ENCODE data around the gene POLE4.

Gene POLE4

GRCh38 chr2:74924463-74925265, 33.8 kb upstream of the POLE4 start:
- H3K27ac ChIP-seq (ENCODE audit: low read depth, low read length), result no peak overlapping the region
- no peak overlapping the region for H3K9ac ChIP-seq (ENCODE audit: low read depth, low read length)
- no peaks in the 10 kb centered on the region for H3K27me3 ChIP-seq (ENCODE audit: control insufficient read depth, insufficient read depth, low read length)
- H3K9me3 ChIP-seq (ENCODE audit: control insufficient read depth, insufficient read depth, low read length), result no peaks in the 10 kb centered on the region
- H3K4me1 ChIP-seq (ENCODE audit: control insufficient read depth, insufficient read depth, low read length), result no peaks in the 10 kb centered on the region
- no peaks in the 10 kb centered on the region for H3K36me3 ChIP-seq (ENCODE audit: control insufficient read depth, insufficient read depth, low read length)
- no peak overlapping the region for H3K4me3 ChIP-seq (ENCODE audit: low read depth, low read length)

- Histone ChIP-seq H3K4me3 (ENCODE audit: low read depth, low read length) (no peak overlapping the region), H3K4me1 (ENCODE audit: control insufficient read depth, insufficient read depth, low read length) (no peaks in the 10 kb centered on the region), H3K9ac (ENCODE audit: low read depth, low read length) (no peak overlapping the region; the same call in 1 of the 2 replicates), H3K9me3 (ENCODE audit: control insufficient read depth, insufficient read depth, low read length) (no peaks in the 10 kb centered on the region), H3K36me3 (ENCODE audit: control insufficient read depth, insufficient read depth, low read length) (no peaks in the 10 kb centered on the region), H3K27me3 (ENCODE audit: control insufficient read depth, insufficient read depth, low read length) (no peaks in the 10 kb centered on the region), H3K27ac (ENCODE audit: low read depth, low read length) (no peak overlapping the region)
These were observed 33.1 kb upstream of the POLE4 start for GRCh38 chr2:74925361-74925786.

DNA sequence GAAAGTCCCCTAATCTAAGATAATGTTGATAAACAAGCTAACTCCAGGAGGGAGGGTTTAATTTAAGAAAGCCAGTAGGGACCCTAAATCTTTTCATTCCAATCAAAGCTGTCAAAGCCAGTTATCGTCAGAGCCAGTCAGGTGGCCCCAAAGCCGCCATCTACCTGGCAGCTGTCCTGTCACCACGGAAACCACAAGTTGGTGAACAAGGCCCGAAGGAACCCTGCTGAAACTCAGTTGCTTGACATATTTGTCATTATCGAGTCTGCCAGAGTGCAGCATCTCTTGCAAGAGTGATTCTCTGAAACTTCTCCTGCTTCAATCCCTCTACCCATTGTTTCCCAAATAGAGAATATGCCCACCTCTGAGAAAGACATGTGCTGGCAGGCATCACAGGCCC, 30.8 kb upstream of the POLE4 start:
- Histone ChIP-seq H3K9ac (ENCODE audit: low read depth, low read length) (no peak overlapping the region), H3K4me3 (ENCODE audit: low read depth, low read length) (no peak overlapping the region), H3K27me3 (ENCODE audit: control insufficient read depth, insufficient read depth, low read length) (no peaks in the 10 kb centered on the region), H3K27ac (ENCODE audit: low read depth, low read length) (no peak overlapping the region), H3K36me3 (ENCODE audit: control insufficient read depth, insufficient read depth, low read length) (no peaks in the 10 kb centered on the region), H3K9me3 (ENCODE audit: control insufficient read depth, insufficient read depth, low read length) (no peaks in the 10 kb centered on the region), H3K4me1 (ENCODE audit: control insufficient read depth, insufficient read depth, low read length) (no peaks in the 10 kb centered on the region)

DNA sequence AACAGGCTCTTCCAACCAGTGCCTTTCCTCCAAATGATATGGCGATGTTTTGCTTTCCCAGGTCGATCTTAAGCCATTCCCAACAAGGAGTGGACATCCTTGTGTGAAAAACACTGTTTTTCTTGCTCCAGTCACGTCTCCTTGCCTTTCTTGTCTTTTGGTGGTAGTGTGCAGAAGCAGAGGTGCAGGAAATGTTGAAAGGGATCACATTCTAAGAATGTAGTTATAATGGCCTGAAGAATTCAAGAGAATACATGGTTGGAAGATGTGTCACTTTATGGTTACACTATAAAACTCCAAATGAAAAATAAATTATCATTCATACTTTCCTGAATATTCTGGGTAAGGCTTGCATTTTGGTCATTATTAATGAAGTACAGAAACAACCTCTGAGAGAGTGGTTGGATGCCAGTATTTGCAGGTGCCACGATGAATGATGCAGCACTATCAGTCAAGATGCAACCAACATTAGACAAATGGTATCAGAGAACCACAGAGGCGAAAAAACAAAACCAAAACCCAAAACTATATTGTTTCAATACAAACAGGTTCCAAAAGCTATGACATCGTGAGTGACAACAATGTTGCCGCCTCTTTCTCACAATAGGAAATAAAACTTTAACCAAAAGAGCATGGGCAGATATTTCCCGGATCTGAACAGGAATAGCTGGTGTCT, 27.5 kb upstream of the POLE4 start:
- no peak overlapping the region for H3K4me3 ChIP-seq (ENCODE audit: low read depth, low read length)
- H3K27ac ChIP-seq (ENCODE audit: low read depth, low read length), result no peak overlapping the region

GRCh38 chr2:74931940-74932339, 26.5 kb upstream of the POLE4 start:
- Histone ChIP-seq H3K27me3 (ENCODE audit: control insufficient read depth, insufficient read depth, low read length) (no peaks in the 10 kb centered on the region), H3K4me1 (ENCODE audit: control insufficient read depth, insufficient read depth, low read length) (no peaks in the 10 kb centered on the region), H3K4me3 (ENCODE audit: low read depth, low read length) (no peak overlapping the region), H3K27ac (ENCODE audit: low read depth, low read length) (no peak overlapping the region), H3K9me3 (ENCODE audit: control insufficient read depth, insufficient read depth, low read length) (no peaks in the 10 kb centered on the region), H3K9ac (ENCODE audit: low read depth, low read length) (no peak overlapping the region), H3K36me3 (ENCODE audit: control insufficient read depth, insufficient read depth, low read length) (no peaks in the 10 kb centered on the region)

More for the DNA sequence above, 27.5 kb upstream of the POLE4 start:
- Histone ChIP-seq H3K4me1 (ENCODE audit: control insufficient read depth, insufficient read depth, low read length) (no peaks in the 10 kb centered on the region), H3K36me3 (ENCODE audit: control insufficient read depth, insufficient read depth, low read length) (no peaks in the 10 kb centered on the region), H3K27me3 (ENCODE audit: control insufficient read depth, insufficient read depth, low read length) (no peaks in the 10 kb centered on the region), H3K9ac (ENCODE audit: low read depth, low read length) (no peak overlapping the region), H3K9me3 (ENCODE audit: control insufficient read depth, insufficient read depth, low read length) (no peaks in the 10 kb centered on the region)

- no peak overlapping the region for H3K4me3 ChIP-seq (ENCODE audit: low read depth, low read length)
- no peaks in the 10 kb centered on the region for H3K9me3 ChIP-seq (ENCODE audit: control insufficient read depth, insufficient read depth, low read length)
- H3K36me3 ChIP-seq (ENCODE audit: control insufficient read depth, insufficient read depth, low read length), result no peaks in the 10 kb centered on the region
- no peaks in the 10 kb centered on the region for H3K27me3 ChIP-seq (ENCODE audit: control insufficient read depth, insufficient read depth, low read length)
- no peak overlapping the region for H3K27ac ChIP-seq (ENCODE audit: low read depth, low read length)
- no peak overlapping the region for H3K9ac ChIP-seq (ENCODE audit: low read depth, low read length)
- H3K4me1 ChIP-seq (ENCODE audit: control insufficient read depth, insufficient read depth, low read length), result no peaks in the 10 kb centered on the region
These were observed 22.5 kb upstream of the POLE4 start for GRCh38 chr2:74935975-74936391.

- Histone ChIP-seq H3K27me3 (ENCODE audit: control insufficient read depth, insufficient read depth, low read length) (no peaks in the 10 kb centered on the region), H3K9ac (ENCODE audit: low read depth, low read length) (no peak overlapping the region), H3K9me3 (ENCODE audit: control insufficient read depth, insufficient read depth, low read length) (no peaks in the 10 kb centered on the region), H3K4me3 (ENCODE audit: low read depth, low read length) (no peak overlapping the region), H3K27ac (ENCODE audit: low read depth, low read length) (no peak overlapping the region), H3K36me3 (ENCODE audit: control insufficient read depth, insufficient read depth, low read length) (no peaks in the 10 kb centered on the region), H3K4me1 (ENCODE audit: control insufficient read depth, insufficient read depth, low read length) (no peaks in the 10 kb centered on the region)
These were observed 21.1 kb upstream of the POLE4 start for GRCh38 chr2:74937221-74937880.

- Histone ChIP-seq H3K27ac (ENCODE audit: low read depth, low read length) (no peak overlapping the region), H3K9ac (ENCODE audit: low read depth, low read length) (no peak overlapping the region), H3K4me3 (ENCODE audit: low read depth, low read length) (no peak overlapping the region), H3K27me3 (ENCODE audit: control insufficient read depth, insufficient read depth, low read length) (no peaks in the 10 kb centered on the region), H3K9me3 (ENCODE audit: control insufficient read depth, insufficient read depth, low read length) (no peaks in the 10 kb centered on the region), H3K36me3 (ENCODE audit: control insufficient read depth, insufficient read depth, low read length) (no peaks in the 10 kb centered on the region), H3K4me1 (ENCODE audit: control insufficient read depth, insufficient read depth, low read length) (no peaks in the 10 kb centered on the region)
These were observed 20.2 kb upstream of the POLE4 start for GRCh38 chr2:74938264-74938663.

GRCh38 chr2:74939919-74940812, 18.3 kb upstream of the POLE4 start:
- H3K27ac ChIP-seq (ENCODE audit: low read depth, low read length), result no peak overlapping the region
- H3K9ac ChIP-seq (ENCODE audit: low read depth, low read length), result no peak overlapping the region
- no peaks in the 10 kb centered on the region for H3K36me3 ChIP-seq (ENCODE audit: control insufficient read depth, insufficient read depth, low read length)
- no peaks in the 10 kb centered on the region for H3K4me1 ChIP-seq (ENCODE audit: control insufficient read depth, insufficient read depth, low read length)
- no peaks in the 10 kb centered on the region for H3K9me3 ChIP-seq (ENCODE audit: control insufficient read depth, insufficient read depth, low read length)
- H3K4me3 ChIP-seq (ENCODE audit: low read depth, low read length), result no peak overlapping the region
- no peaks in the 10 kb centered on the region for H3K27me3 ChIP-seq (ENCODE audit: control insufficient read depth, insufficient read depth, low read length)

GRCh38 chr2:74941284-74941683, 17.2 kb upstream of the POLE4 start:
- no peaks in the 10 kb centered on the region for H3K4me1 ChIP-seq (ENCODE audit: control insufficient read depth, insufficient read depth, low read length)
- H3K9me3 ChIP-seq (ENCODE audit: control insufficient read depth, insufficient read depth, low read length), result no peaks in the 10 kb centered on the region
- no peaks in the 10 kb centered on the region for H3K36me3 ChIP-seq (ENCODE audit: control insufficient read depth, insufficient read depth, low read length)
- H3K9ac ChIP-seq (ENCODE audit: low read depth, low read length), result no peak overlapping the region
- no peaks in the 10 kb centered on the region for H3K27me3 ChIP-seq (ENCODE audit: control insufficient read depth, insufficient read depth, low read length)
- no peak overlapping the region for H3K27ac ChIP-seq (ENCODE audit: low read depth, low read length)
- H3K4me3 ChIP-seq (ENCODE audit: low read depth, low read length), result no peak overlapping the region

All from HUES48 (cell line).